SJCRH30 (cell line): ENCODE results near the gene AKNA. TPM values are rescaled to one million over a fixed set of nuclear protein-coding genes. Genes with fewer than 3 reads are reported as not detected.
"Not testable (repeated sequence)": the region's sequence is repeated elsewhere in the genome, so short reads cannot be mapped to it uniquely, and the experiment has no call there.

Experiments used
- DNase-seq, 2 experiments: peaks; one replicate each; pipeline ENCODE4 v3.0.0-alpha.2; 2015 to 2020
- H3K27ac ChIP-seq: fragments of 250-450 bp; sonication (Bioruptor Pico); 2 replicates; pipeline ENCODE4 v1.5.1; 2020; ENCODE audit warnings: mild to moderate bottlenecking, moderate library complexity
- H3K27me3 ChIP-seq: fragments of 250-450 bp; sonication (Bioruptor Pico); 2 replicates; pipeline ENCODE4 v1.5.1; 2020; ENCODE audit warnings: mild to moderate bottlenecking, moderate library complexity
- H3K36me3 ChIP-seq: fragments of 250-450 bp; sonication (Bioruptor Pico); 2 replicates; pipeline ENCODE4 v1.5.1; 2020; ENCODE audit warnings: mild to moderate bottlenecking, moderate library complexity
- H3K4me1 ChIP-seq: fragments of 250-450 bp; sonication (Bioruptor Pico); 2 replicates; pipeline ENCODE4 v1.5.1; 2020; ENCODE audit warnings: mild to moderate bottlenecking, moderate library complexity
- H3K4me3 ChIP-seq: fragments of 250-450 bp; sonication (Bioruptor Pico); 2 replicates; pipeline ENCODE4 v1.5.1; 2020; ENCODE audit warnings: mild to moderate bottlenecking, moderate library complexity
- H3K9me3 ChIP-seq: fragments of 250-450 bp; sonication (Bioruptor Pico); replicated peaks from 2 replicates; pipeline ENCODE4 v1.5.1; 2020; ENCODE audit warnings: mild to moderate bottlenecking, moderate library complexity
- total RNA-seq: library from RNA; depleted of rRNA; stranded (reverse); fragments of >200 nt; shearing (Covaris generic); gene quantifications from 2 replicates; pipeline ENCODE4 v1.2.3, GENCODE V29; 2014

The AKNA gene
- total RNA-seq, 1 experiment from 2014 or later, result 3.1 TPM

- Histone ChIP-seq H3K4me3 (no peak overlapping the region), H3K4me1 (no peaks in the 10 kb centered on the region), H3K27ac (no peak overlapping the region), H3K27me3 (no peaks in the 10 kb centered on the region), H3K36me3 (no peaks in the 10 kb centered on the region), H3K9me3 (no peaks in the 10 kb centered on the region)
- DNase-seq, result no peak
These were observed 46.5 kb downstream of the AKNA start for GRCh38 chr9:114341152-114341830.

- H3K36me3 ChIP-seq, result no peaks in the 10 kb centered on the region
- no peaks in the 10 kb centered on the region for H3K27me3 ChIP-seq
- H3K4me3 ChIP-seq, result no peak overlapping the region
- no peaks in the 10 kb centered on the region for H3K9me3 ChIP-seq
- no peaks in the 10 kb centered on the region for H3K4me1 ChIP-seq
- no peak overlapping the region for H3K27ac ChIP-seq
- DNase-seq, result peak; percentile 59 to 78
These were observed 48.5 kb downstream of the AKNA start for GRCh38 chr9:114339130-114339908.

GRCh38 chr9:114338187-114338586 lies 49.6 kb downstream of the AKNA start:
- Histone ChIP-seq H3K36me3 (no peaks in the 10 kb centered on the region), H3K27me3 (no peaks in the 10 kb centered on the region)
- DNase-seq, result no peak

GRCh38 chr9:114336699-114337395 lies 50.9 kb downstream of the AKNA start:
- Histone ChIP-seq H3K27ac (no peak overlapping the region), H3K36me3 (no peaks in the 10 kb centered on the region), H3K4me3 (no peak overlapping the region), H3K27me3 (no peaks in the 10 kb centered on the region), H3K4me1 (no peaks in the 10 kb centered on the region), H3K9me3 (no peaks in the 10 kb centered on the region)
- no peak for DNase-seq

More at GRCh38 chr9:114338187-114338586, 49.6 kb downstream of the AKNA start:
- Histone ChIP-seq H3K9me3 (no peaks in the 10 kb centered on the region), H3K27ac (no peak overlapping the region), H3K4me1 (no peaks in the 10 kb centered on the region), H3K4me3 (no peak overlapping the region)

- H3K27me3 ChIP-seq, result no peaks in the 10 kb centered on the region
- H3K27ac ChIP-seq, result no peak overlapping the region
- H3K4me3 ChIP-seq, result no peak overlapping the region
- no peaks in the 10 kb centered on the region for H3K9me3 ChIP-seq
- H3K4me1 ChIP-seq, result no peaks in the 10 kb centered on the region
- H3K36me3 ChIP-seq, result no peaks in the 10 kb centered on the region
- no peak for DNase-seq
These were observed 51.6 kb downstream of the AKNA start for GRCh38 chr9:114336157-114336556.

GRCh38 chr9:114335745-114336144 lies 52.0 kb downstream of the AKNA start:
- H3K4me1 ChIP-seq, result no peaks in the 10 kb centered on the region
- no peak overlapping the region for H3K4me3 ChIP-seq
- H3K36me3 ChIP-seq, result no peaks in the 10 kb centered on the region
- peaks cover under 1% of the 10 kb centered on the region; the same call in 1 of the 2 replicates for H3K27me3 ChIP-seq
- no peak overlapping the region for H3K27ac ChIP-seq
- DNase-seq, result no peak
- no peaks in the 10 kb centered on the region for H3K9me3 ChIP-seq

GRCh38 chr9:114334490-114334889 lies 53.3 kb downstream of the AKNA start:
- no peaks in the 10 kb centered on the region for H3K9me3 ChIP-seq
- H3K4me3 ChIP-seq, result no peak overlapping the region
- no peaks in the 10 kb centered on the region for H3K4me1 ChIP-seq
- peaks cover 2% of the 10 kb centered on the region; the same call in 1 of the 2 replicates for H3K27me3 ChIP-seq
- no peaks in the 10 kb centered on the region for H3K36me3 ChIP-seq
- DNase-seq, result no peak
- no peak overlapping the region for H3K27ac ChIP-seq

GRCh38 chr9:114333718-114334117 lies 54.1 kb downstream of the AKNA start:
- H3K9me3 ChIP-seq, DNase-seq, H3K4me3 ChIP-seq, H3K36me3 ChIP-seq, H3K27ac ChIP-seq, H3K27me3 ChIP-seq, H3K4me1 ChIP-seq: not testable (repeated sequence)

GRCh38 chr9:114332474-114333040 lies 55.2 kb downstream of the AKNA start:
- H3K36me3 ChIP-seq, H3K4me3 ChIP-seq, H3K27me3 ChIP-seq, H3K9me3 ChIP-seq, H3K4me1 ChIP-seq, H3K27ac ChIP-seq, DNase-seq: not testable (repeated sequence)

GRCh38 chr9:114331229-114332195 lies 56.3 kb downstream of the AKNA start:
- not testable (repeated sequence) for H3K4me1 ChIP-seq

GRCh38 chr9:114330636-114331035 lies 57.1 kb downstream of the AKNA start:
- DNase-seq, result no peak
- Histone ChIP-seq H3K36me3 (no peaks in the 10 kb centered on the region), H3K9me3 (no peaks in the 10 kb centered on the region), H3K4me1 (no peaks in the 10 kb centered on the region), H3K27ac (no peak overlapping the region), H3K27me3 (peaks cover 2% of the 10 kb centered on the region; the same call in 1 of the 2 replicates), H3K4me3 (no peak overlapping the region)

More at GRCh38 chr9:114331229-114332195, 56.3 kb downstream of the AKNA start:
- H3K27ac ChIP-seq, DNase-seq, H3K4me3 ChIP-seq, H3K36me3 ChIP-seq, H3K9me3 ChIP-seq, H3K27me3 ChIP-seq: not testable (repeated sequence)

GRCh38 chr9:114329625-114330022 lies 58.2 kb downstream of the AKNA start, which contains the start of gene ORM2:
Gene ORM2, plus strand, starts transcription at chr9:114329869. Its CDS starts 36 bp downstream, at chr9:114329905.
- H3K27me3 ChIP-seq, H3K4me3 ChIP-seq, H3K4me1 ChIP-seq, H3K9me3 ChIP-seq, H3K27ac ChIP-seq, H3K36me3 ChIP-seq, DNase-seq: not testable (repeated sequence)

- not testable (repeated sequence) for DNase-seq, H3K4me3 ChIP-seq, H3K27ac ChIP-seq, H3K36me3 ChIP-seq, H3K27me3 ChIP-seq, H3K9me3 ChIP-seq, H3K4me1 ChIP-seq
These were observed 58.7 kb downstream of the AKNA start for GRCh38 chr9:114328937-114329624.
